Upper lobe of left lung (tissue), 4 donors: ENCODE data around the gene ADAM12.

Experiments used
- POLR2A ChIP-seq, 4 donors: fragments of 450-650 bp; IDR thresholded peaks; one replicate each; pipeline ENCODE4 v1.5.1; 2016 to 2017; ENCODE audit warnings: antibody characterized with exemption in 4 of 4, mild to moderate bottlenecking in 2 of 4
- POLR2AphosphoS5 ChIP-seq, 2 donors: sonication (generic); formaldehyde crosslinking; IDR thresholded peaks; one replicate each; pipeline ENCODE4 v1.5.1; 2017; ENCODE audit warnings: antibody characterized with exemption in 2 of 2
- TF ChIP-seq, protein P1 (sequence below), 6 experiments: fragments of 450-650 bp in 4 of 6; fragments of 200-600 bp in 2 of 6; sonication (generic) in 2 of 6; IDR thresholded peaks; one replicate each; pipeline ENCODE4 v1.5.1; 2016 to 2019; ENCODE audit warnings: antibody characterized with exemption in 6 of 6

DNA sequence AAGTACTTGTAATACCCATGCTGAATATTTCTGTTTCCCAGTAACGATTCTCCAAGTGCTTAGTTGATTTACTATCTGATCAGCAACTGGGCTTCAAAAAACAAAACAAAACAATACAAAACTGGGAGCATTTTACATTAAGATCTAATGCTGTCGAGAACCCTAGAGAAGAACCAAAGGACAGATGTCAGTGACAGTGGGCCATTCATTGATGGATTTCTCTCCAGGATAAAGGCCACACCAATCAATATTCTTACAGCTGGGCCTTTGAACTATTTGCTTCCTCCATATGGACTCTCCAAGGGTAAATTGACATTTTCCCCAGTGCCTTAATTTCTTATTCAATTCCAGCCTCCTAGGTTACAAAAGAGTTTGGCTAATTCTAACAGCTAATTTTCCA lies 217.5 kb downstream of the ADAM12 start:
- TF ChIP-seq, protein P1, sequence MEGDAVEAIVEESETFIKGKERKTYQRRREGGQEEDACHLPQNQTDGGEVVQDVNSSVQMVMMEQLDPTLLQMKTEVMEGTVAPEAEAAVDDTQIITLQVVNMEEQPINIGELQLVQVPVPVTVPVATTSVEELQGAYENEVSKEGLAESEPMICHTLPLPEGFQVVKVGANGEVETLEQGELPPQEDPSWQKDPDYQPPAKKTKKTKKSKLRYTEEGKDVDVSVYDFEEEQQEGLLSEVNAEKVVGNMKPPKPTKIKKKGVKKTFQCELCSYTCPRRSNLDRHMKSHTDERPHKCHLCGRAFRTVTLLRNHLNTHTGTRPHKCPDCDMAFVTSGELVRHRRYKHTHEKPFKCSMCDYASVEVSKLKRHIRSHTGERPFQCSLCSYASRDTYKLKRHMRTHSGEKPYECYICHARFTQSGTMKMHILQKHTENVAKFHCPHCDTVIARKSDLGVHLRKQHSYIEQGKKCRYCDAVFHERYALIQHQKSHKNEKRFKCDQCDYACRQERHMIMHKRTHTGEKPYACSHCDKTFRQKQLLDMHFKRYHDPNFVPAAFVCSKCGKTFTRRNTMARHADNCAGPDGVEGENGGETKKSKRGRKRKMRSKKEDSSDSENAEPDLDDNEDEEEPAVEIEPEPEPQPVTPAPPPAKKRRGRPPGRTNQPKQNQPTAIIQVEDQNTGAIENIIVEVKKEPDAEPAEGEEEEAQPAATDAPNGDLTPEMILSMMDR (IDR thresholded peaks at IDR 0.05) = no peak
- no peak for TF ChIP-seq POLR2AphosphoS5 (IDR thresholded peaks at IDR 0.05)
- TF ChIP-seq POLR2A (IDR thresholded peaks at IDR 0.05) = no peak
